Eye (tissue), 1 donor: ENCODE measurements around the gene PTGES2.
A peak's percentile ranks its signal among the peaks of the same experiment; 100 is the strongest.

Experiments
- DNase-seq: peaks from one replicate; pipeline ENCODE4 v3.0.0-alpha.2; 2015

PTGES2 gene

GRCh38 chr9:128102196-128102595, 25.3 kb downstream of the PTGES2 start:
- no peak for DNase-seq

GRCh38 chr9:128101690-128102089, 25.8 kb downstream of the PTGES2 start:
- DNase-seq: peak; percentile 27

- DNase-seq: no peak
These were observed 26.3 kb downstream of the PTGES2 start for GRCh38 chr9:128101231-128101661.

GRCh38 chr9:128100581-128100980, 26.9 kb downstream of the PTGES2 start:
- DNase-seq: no peak

GRCh38 chr9:128099932-128100491, 27.5 kb downstream of the PTGES2 start:
- no peak for DNase-seq

GRCh38 chr9:128099231-128099931, 28.1 kb downstream of the PTGES2 start:
- DNase-seq: no peak

- peak; percentile 96 for DNase-seq
These were observed 29.0 kb downstream of the PTGES2 start for GRCh38 chr9:128098297-128099230.

- DNase-seq: no peak
These were observed 29.8 kb downstream of the PTGES2 start for GRCh38 chr9:128097543-128098296.

GRCh38 chr9:128096616-128097536, 30.7 kb downstream of the PTGES2 start:
- no peak for DNase-seq

GRCh38 chr9:128094950-128095544, 32.5 kb downstream of the PTGES2 start:
- DNase-seq: no peak

- DNase-seq: peak; percentile 98
These were observed 33.2 kb downstream of the PTGES2 start for GRCh38 chr9:128094166-128094949.

GRCh38 chr9:128093011-128093410, 34.5 kb downstream of the PTGES2 start:
- DNase-seq: no peak

GRCh38 chr9:128092199-128092977, 35.1 kb downstream of the PTGES2 start:
- DNase-seq: no peak

- no peak for DNase-seq
These were observed 36.0 kb downstream of the PTGES2 start for GRCh38 chr9:128091571-128091970.

- peak; percentile 97 for DNase-seq
These were observed 36.4 kb downstream of the PTGES2 start for GRCh38 chr9:128091144-128091543.

- no peak for DNase-seq
These were observed 38.2 kb downstream of the PTGES2 start for GRCh38 chr9:128089299-128089698.

GRCh38 chr9:128088253-128088945, 39.1 kb downstream of the PTGES2 start:
- DNase-seq: no peak

- DNase-seq: no peak
These were observed 40.3 kb downstream of the PTGES2 start for GRCh38 chr9:128087262-128087661.

- DNase-seq: no peak
These were observed 41.6 kb downstream of the PTGES2 start for GRCh38 chr9:128085943-128086342.
